NT2/D1 (cell line): ENCODE results near the gene ADPRH.

Experiments
- SUZ12 ChIP-seq: IDR thresholded peaks from 2 replicates; pipeline ENCODE4 v1.6.1; 2011; ENCODE audit not compliant: insufficient read length, insufficient read depth; ENCODE audit errors: extremely low read depth
- YY1 ChIP-seq: IDR thresholded peaks from 2 replicates; pipeline ENCODE4 v1.6.1; 2011; ENCODE audit not compliant: insufficient read length, insufficient read depth
- ZNF274 ChIP-seq: IDR thresholded peaks from 2 replicates; pipeline ENCODE4 v1.6.1; 2011; ENCODE audit warnings: mild to moderate bottlenecking, low read depth, low read length

DNA sequence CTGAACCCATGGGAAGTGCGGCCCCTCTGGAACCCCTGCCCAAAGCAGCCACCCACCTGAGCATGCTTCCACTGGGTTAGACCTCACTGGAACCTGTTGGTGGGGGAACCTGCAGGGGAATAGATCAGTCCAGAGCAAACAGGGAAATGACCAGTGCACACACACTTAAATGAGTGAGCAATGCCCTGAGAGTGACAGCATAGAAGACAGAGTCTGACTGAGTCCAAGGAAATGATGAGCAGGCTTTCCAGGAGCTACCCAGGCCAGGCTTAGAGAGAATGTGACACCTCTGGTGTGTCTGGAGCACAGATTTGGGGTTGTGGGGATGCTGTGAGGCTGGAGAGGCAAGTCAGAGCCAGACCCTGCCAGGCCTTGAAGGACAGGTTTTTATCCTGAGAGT, 46.9 kb downstream of the ADPRH start:
- TF ChIP-seq SUZ12 (no peak), YY1 (no peak), ZNF274 (no peak)
